Panc1 (cell line): ENCODE results near the gene STK17B. TPM values are rescaled to one million over a fixed set of nuclear protein-coding genes. Genes with fewer than 3 reads are reported as not detected.
"Not testable (repeated sequence)": the region's sequence is repeated elsewhere in the genome, so short reads cannot be mapped to it uniquely, and the experiment has no call there.

Source experiments
- ATAC-seq: fragments of 200-7000 bp; cut with Tn5 transposase; 2 replicates; pipeline ENCODE4 v1.9.1; 2020; ENCODE audit warnings: mild to moderate bottlenecking, moderate library complexity
- BruUV-seq: library from RNA; stranded (reverse); fragments of 400-500 nt; replicated peaks from 2 replicates; lab custom pipeline; 2021; lab: Mats Ljungman, UMichigan
- CTCF ChIA-PET: fragments of 300-600 bp; sonication (Branson Sonifier 250); formaldehyde crosslinking; loops from one replicate; lab custom pipeline; 2022; ENCODE audit warnings: antibody characterized with exemption; lab: Charles Lee
- POLR2A ChIA-PET: fragments of 300-600 bp; sonication (Branson Sonifier 250); formaldehyde crosslinking; loops from one replicate; lab custom pipeline; 2022; ENCODE audit warnings: antibody characterized with exemption; lab: Charles Lee
- DNase-seq: peaks from one replicate; pipeline ENCODE4 v3.0.0-alpha.2; 2010; ENCODE audit warnings: low read depth, low spot score
- H3K27ac ChIP-seq: 2 replicates; pipeline ENCODE4 v1.5.1; 2011; ENCODE audit warnings: mild to moderate bottlenecking, low read length, inconsistent platforms
- H3K27me3 ChIP-seq: fragments of 200-500 bp; sonication (Bioruptor generic); 2 replicates; pipeline ENCODE4 v1.6.0; 2014; ENCODE audit warnings: low read length, inconsistent platforms; ENCODE audit not compliant: control insufficient read depth, insufficient read depth
- H3K36me3 ChIP-seq: fragments of 200-500 bp; sonication (Bioruptor generic); 2 replicates; pipeline ENCODE4 v1.5.1; 2014; ENCODE audit warnings: inconsistent platforms, mild to moderate bottlenecking, low read length, moderate library complexity; ENCODE audit not compliant: control insufficient read depth, insufficient read depth
- H3K4me1 ChIP-seq: 2 replicates; pipeline ENCODE4 v1.5.1; 2011; ENCODE audit warnings: inconsistent platforms, mild to moderate bottlenecking, low read length, moderate library complexity; ENCODE audit not compliant: control insufficient read depth, insufficient read depth
- H3K4me3 ChIP-seq, 2 experiments: 2 replicates each; pipeline ENCODE4 v1.5.1; 2011 to 2012; ENCODE audit warnings: low read depth in 2 of 2, low read length in 2 of 2, mild to moderate bottlenecking in 2 of 2, inconsistent platforms in 1 of 2, moderate library complexity in 1 of 2
- H3K9me3 ChIP-seq: fragments of 200-500 bp; sonication (Bioruptor generic); 2 replicates; pipeline ENCODE4 v1.5.1; 2014; ENCODE audit warnings: low read depth, mild to moderate bottlenecking, inconsistent platforms, low read length, moderate library complexity; ENCODE audit not compliant: control insufficient read depth, insufficient read depth
- CTCF ChIP-seq: fragments of 450-650 bp; IDR thresholded peaks from 2 replicates; pipeline ENCODE4 v1.5.1; 2017; ENCODE audit warnings: mild to moderate bottlenecking
- POLR2AphosphoS5 ChIP-seq: IDR thresholded peaks from 2 replicates; pipeline ENCODE4 v1.6.1; 2012; ENCODE audit warnings: mild to moderate bottlenecking, low read depth, low read length, moderate library complexity
- REST ChIP-seq, 2 experiments: IDR thresholded peaks; 2 replicates each; pipeline ENCODE4 v1.6.1; 2011 to 2012; ENCODE audit warnings: low read depth in 2 of 2, control low read depth in 1 of 2, low read length in 1 of 2, mild to moderate bottlenecking in 1 of 2, moderate library complexity in 1 of 2; ENCODE audit not compliant: insufficient read depth in 1 of 2
- SIN3A ChIP-seq: IDR thresholded peaks from 2 replicates; pipeline ENCODE4 v1.6.1; 2012; ENCODE audit warnings: low read depth, mild to moderate bottlenecking, low read length, moderate library complexity, borderline replicate concordance; ENCODE audit not compliant: insufficient read depth
- TCF7L2 ChIP-seq: IDR thresholded peaks from 2 replicates; pipeline ENCODE4 v1.6.1; 2011; ENCODE audit warnings: mild to moderate bottlenecking, low read depth, low read length, inconsistent platforms
- in situ Hi-C: cut with HindIII; loops from 2 replicates; pipeline ENCODE4 v1.10.0; 2016; ENCODE audit warnings: low sequenced_read_pairs, low pct_unique_long_range_greater_than_20kb
- intact Hi-C: fragments of 100-400 bp; cut with micrococcal nuclease; formaldehyde crosslinking; loops from one replicate; pipeline ENCODE4 v1.10.0; 2022; ENCODE audit not compliant: unreplicated experiment
- total RNA-seq: library from RNA; stranded (reverse); gene quantifications from one replicate; pipeline ENCODE4 v1.2.1, GENCODE V29; 2021; ENCODE audit not compliant: unreplicated experiment

The STK17B gene
- total RNA-seq, 1 experiment from 2014 or later: 19.3 TPM

GRCh38 chr2:196191541-196191940, 20.2 kb upstream of the STK17B start:
- ATAC-seq: no peak
- no TSS peak for BruUV-seq
- POLR2A ChIA-PET: no interaction called here

GRCh38 chr2:196187898-196188458, 16.6 kb upstream of the STK17B start:
- CTCF ChIA-PET: no interaction called here
- in situ Hi-C loops (no loop called here), intact Hi-C loops (no loop called here)
- ATAC-seq: no peak
- no TSS peak for BruUV-seq
- no peaks in the 10 kb centered on the region for H3K36me3 ChIP-seq
- TF ChIP-seq SIN3A (no peak), CTCF (no peak), REST (IDR thresholded peaks at IDR 0.05; ENCODE audit: insufficient read depth in 1 of 2, low read depth in 2 of 2, low read length in 1 of 2) (no peak), POLR2AphosphoS5 (no peak), TCF7L2 (no peak)
- POLR2A ChIA-PET: no interaction called here
- H3K9me3 ChIP-seq: no peaks in the 10 kb centered on the region
- no peak for DNase-seq
- H3K27ac ChIP-seq: no peak overlapping the region
- H3K27me3 ChIP-seq: no peaks in the 10 kb centered on the region
- H3K4me1 ChIP-seq: no peaks in the 10 kb centered on the region
- H3K4me3 ChIP-seq: no peak overlapping the region

More at GRCh38 chr2:196191541-196191940, 20.2 kb upstream of the STK17B start:
- intact Hi-C loops: no loop called here
- CTCF ChIA-PET: no interaction called here
- H3K36me3 ChIP-seq: no peaks in the 10 kb centered on the region
- no peak overlapping the region for H3K27ac ChIP-seq
- no peaks in the 10 kb centered on the region for H3K9me3 ChIP-seq
- H3K4me3 ChIP-seq: no peak overlapping the region
- in situ Hi-C loops: no loop called here
- DNase-seq: no peak
- no peaks in the 10 kb centered on the region for H3K4me1 ChIP-seq
- H3K27me3 ChIP-seq: no peaks in the 10 kb centered on the region
- TF ChIP-seq POLR2AphosphoS5 (no peak), SIN3A (no peak), CTCF (no peak), REST (IDR thresholded peaks at IDR 0.05; ENCODE audit: insufficient read depth in 1 of 2, low read depth in 2 of 2, low read length in 1 of 2) (no peak), TCF7L2 (no peak)

GRCh38 chr2:196187175-196187700, 15.9 kb upstream of the STK17B start:
- H3K4me1 ChIP-seq, H3K27ac ChIP-seq, DNase-seq, POLR2A ChIA-PET, H3K4me3 ChIP-seq, in situ Hi-C loops, intact Hi-C loops, H3K9me3 ChIP-seq, ATAC-seq, H3K27me3 ChIP-seq, H3K36me3 ChIP-seq, BruUV-seq, CTCF ChIA-PET: not testable (repeated sequence)
